SK-N-SH (cell line): ENCODE data around the gene CT47A1. TPM values are rescaled to one million over a fixed set of nuclear protein-coding genes. Genes with fewer than 3 reads are reported as not detected.

Experiments
- CTCF ChIA-PET: fragments of 300-600, 350-600 bp; formaldehyde crosslinking; extraction: SDS; loops from one replicate; lab custom pipeline; 2021; lab: Yijun Ruan, JAX
- POLR2A ChIA-PET: fragments of 350-600 bp; sonication (Branson Sonifier 250); formaldehyde crosslinking; extraction: SDS; loops from one replicate; lab custom pipeline; 2020; ENCODE audit warnings: antibody characterized with exemption, inconsistent platforms; lab: Yijun Ruan, JAX
- DNase-seq: peaks from one replicate; pipeline ENCODE4 v3.0.0; 2012
- H2AFZ ChIP-seq: fragments of 200-600 bp; sonication (generic); 2 replicates; pipeline ENCODE4 v1.8.1; 2016; ENCODE audit warnings: antibody characterized with exemption, mild to moderate bottlenecking, low read depth
- H3F3A ChIP-seq: fragments of 200-600 bp; sonication (generic); replicated peaks from 2 replicates; pipeline ENCODE3; 2016; ENCODE audit warnings: antibody characterized with exemption, mild to moderate bottlenecking; ENCODE audit not compliant: insufficient read depth
- H3K27ac ChIP-seq, 2 experiments: fragments of 200-500 bp in 1 of 2; fragments of 200-600 bp in 1 of 2; sonication (Bioruptor generic) in 1 of 2; sonication (generic), shearing (Covaris generic) in 1 of 2; 2 replicates each; pipeline versions ENCODE4 v1.5.1 to v1.6.1; 2014 to 2016; ENCODE audit warnings: low read depth in 2 of 2, inconsistent platforms in 1 of 2, low read length in 1 of 2, mild to moderate bottlenecking in 1 of 2, mixed read lengths in 1 of 2
- H3K27me3 ChIP-seq: fragments of 200-600 bp; sonication (generic), shearing (Covaris generic); 2 replicates; pipeline ENCODE4 v1.6.1; 2016; ENCODE audit warnings: mixed run types; ENCODE audit not compliant: insufficient read depth
- H3K36me3 ChIP-seq, 2 experiments: fragments of 200-500 bp in 1 of 2; fragments of 200-600 bp in 1 of 2; sonication (Bioruptor generic) in 1 of 2; sonication (generic) in 1 of 2; replicated peaks in 1 of 2; 2 replicates each; pipeline versions ENCODE3 to v1.5.1; 2014 to 2016; ENCODE audit warnings: low read length in 1 of 2, mild to moderate bottlenecking in 1 of 2; ENCODE audit not compliant: insufficient read depth in 2 of 2, control insufficient read depth in 1 of 2
- H3K4me1 ChIP-seq, 2 experiments: fragments of 200-500 bp in 1 of 2; fragments of 200-600 bp in 1 of 2; sonication (Bioruptor generic) in 1 of 2; sonication (generic), shearing (Covaris generic) in 1 of 2; 2 replicates each; pipeline versions ENCODE4 v1.5.1 to v1.6.1; 2014 to 2016; ENCODE audit warnings: low read depth in 1 of 2, low read length in 1 of 2, mixed run types in 1 of 2; ENCODE audit not compliant: insufficient read depth in 2 of 2, control insufficient read depth in 1 of 2
- H3K4me2 ChIP-seq: fragments of 200-600 bp; sonication (generic), shearing (Covaris generic); 2 replicates; pipeline ENCODE4 v1.6.1; 2017; ENCODE audit warnings: mixed run types
- H3K4me3 ChIP-seq, 2 experiments: fragments of 200-500 bp in 1 of 2; fragments of 200-600 bp in 1 of 2; sonication (Bioruptor generic) in 1 of 2; sonication (generic), shearing (Covaris generic) in 1 of 2; 2 replicates each; pipeline versions ENCODE4 v1.5.1 to v1.8.1; 2014 to 2016; ENCODE audit warnings: low read depth in 2 of 2, inconsistent platforms in 1 of 2, low read length in 1 of 2, mild to moderate bottlenecking in 1 of 2, mixed read lengths in 1 of 2, moderate library complexity in 1 of 2
- H3K79me2 ChIP-seq: fragments of 200-600 bp; sonication (generic); 2 replicates; pipeline ENCODE4 v1.8.1; 2017; ENCODE audit warnings: mild to moderate bottlenecking; ENCODE audit not compliant: insufficient read depth
- H3K9ac ChIP-seq: fragments of 200-600 bp; sonication (generic); 2 replicates; pipeline ENCODE4 v1.6.1; 2017; ENCODE audit warnings: mixed run types
- H3K9me2 ChIP-seq: fragments of 200-600 bp; sonication (generic); 2 replicates; pipeline ENCODE4 v1.6.1; 2017; ENCODE audit warnings: mixed run types
- H3K9me3 ChIP-seq: fragments of 200-600 bp; sonication (generic); 2 replicates; pipeline ENCODE4 v1.6.1; 2017; ENCODE audit warnings: mixed run types, mild to moderate bottlenecking, moderate library complexity
- H4K20me1 ChIP-seq: fragments of 200-600 bp; sonication (generic); 2 replicates; pipeline ENCODE4 v1.6.1; 2017; ENCODE audit warnings: mild to moderate bottlenecking, mixed run types; ENCODE audit not compliant: insufficient read depth
- CHD2 ChIP-seq: fragments of 150-350 bp; IDR thresholded peaks from 2 replicates; pipeline ENCODE4 v1.6.1; 2018; ENCODE audit warnings: low read length; ENCODE audit not compliant: partially characterized antibody
- CTCF ChIP-seq: fragments of 200-600 bp; sonication (generic); IDR thresholded peaks from 2 replicates; pipeline ENCODE4 v1.6.1; 2017; ENCODE audit warnings: antibody characterized with exemption, mild to moderate bottlenecking, moderate library complexity
- EP300 ChIP-seq, 2 experiments: IDR thresholded peaks; 2 replicates each; pipeline versions ENCODE4 v1.4.0 to v1.6.1; 2012; ENCODE audit warnings: borderline replicate concordance in 1 of 2, low read depth in 1 of 2, low read length in 1 of 2
- FOSL2 ChIP-seq: IDR thresholded peaks from 2 replicates; pipeline ENCODE4 v1.4.0; 2012; ENCODE audit warnings: low read depth, mild to moderate bottlenecking, moderate library complexity, borderline replicate concordance
- FOXM1 ChIP-seq: IDR thresholded peaks from 2 replicates; pipeline ENCODE4 v1.4.0; 2012; ENCODE audit warnings: low read depth, mild to moderate bottlenecking
- MEF2A ChIP-seq: IDR thresholded peaks from 2 replicates; pipeline ENCODE4 v1.4.0; 2012; ENCODE audit warnings: low read depth, borderline replicate concordance
- REST ChIP-seq: IDR thresholded peaks from 2 replicates; pipeline ENCODE4 v1.6.1; 2012; ENCODE audit warnings: mild to moderate bottlenecking, low read depth, low read length, moderate library complexity
- TAF1 ChIP-seq: IDR thresholded peaks from 2 replicates; pipeline ENCODE4 v1.6.1; 2012; ENCODE audit warnings: low read depth, mild to moderate bottlenecking, low read length, moderate library complexity, borderline replicate concordance
- USF2 ChIP-seq: fragments of 150-350 bp; IDR thresholded peaks from 2 replicates; pipeline ENCODE4 v1.6.1; 2017; ENCODE audit warnings: antibody characterized with exemption, low read length, low read depth, borderline replicate concordance
- YY1 ChIP-seq: IDR thresholded peaks from 2 replicates; pipeline ENCODE4 v1.4.0; 2012; ENCODE audit warnings: low read depth, mild to moderate bottlenecking
- ZBTB33 ChIP-seq: IDR thresholded peaks from 2 replicates; pipeline ENCODE4 v1.4.0; 2012; ENCODE audit warnings: low read depth, borderline replicate concordance
- WGBS: methylation state at CpG from one replicate; pipeline ENCODE4 v1.1.6; 2017; ENCODE audit warnings: low lambda C conversion rate; 5-methylcytosine and 5-hydroxymethylcytosine counted together
- polyA plus RNA-seq, 3 experiments: library from polyadenylated mRNA; depleted of rRNA; stranded (reverse); fragments of >200 nt; gene quantifications; 2 replicates each; pipeline ENCODE4 v1.2.3, GENCODE V29; 2012
- TF ChIP-seq, protein P1 (sequence below): IDR thresholded peaks from 2 replicates; pipeline ENCODE4 v1.4.0; 2012; ENCODE audit warnings: low read depth

Gene CT47A1
- polyA plus RNA-seq, 1 of the 3 experiments (the other 2 are of a cell fraction): not detected

GRCh38 chrX:121030083-121030482 is 44.5 kb upstream of the CT47A1 start:
- Histone ChIP-seq H3K79me2 (no peaks in the 10 kb centered on the region), H3K36me3 (no peaks in the 10 kb centered on the region), H2AFZ (no peak overlapping the region), H3K9ac (no peak overlapping the region), H4K20me1 (no peaks in the 10 kb centered on the region), H3K27me3 (peaks cover 8% of the 10 kb centered on the region; the same call in 1 of the 2 replicates), H3K9me2 (no peaks in the 10 kb centered on the region), H3K4me2 (no peak overlapping the region), H3K4me3 (no peak overlapping the region), H3K4me1 (no peaks in the 10 kb centered on the region), H3F3A (no peaks in the 10 kb centered on the region), H3K9me3 (no peaks in the 10 kb centered on the region), H3K27ac (no peak overlapping the region)
- DNase-seq: no peak
- ChIA-PET CTCF (no interaction called here), POLR2A (no interaction called here)
- no peak for TF ChIP-seq TAF1
- TF ChIP-seq EP300 (IDR thresholded peaks at IDR 0.05; ENCODE audit: borderline replicate concordance in 1 of 2, low read depth in 1 of 2, low read length in 1 of 2): no peak
- TF ChIP-seq YY1: no peak
- no peak for TF ChIP-seq CTCF
- WGBS: 0% methylated on average over 4 of the region's 4 CpGs

- no peak overlapping the region for H3K4me2 ChIP-seq
- H3K27me3 ChIP-seq: peaks cover 14% of the 10 kb centered on the region; the same call in 1 of the 2 replicates
- H3K9me3 ChIP-seq: no peaks in the 10 kb centered on the region
- no peak overlapping the region for H3K9ac ChIP-seq
- 8% methylated on average over 1 of the region's 1 CpG for WGBS
- no peak overlapping the region for H3K27ac ChIP-seq
- no peak overlapping the region for H2AFZ ChIP-seq
- no peaks in the 10 kb centered on the region for H3K4me1 ChIP-seq
- H3F3A ChIP-seq: no peaks in the 10 kb centered on the region
- TF ChIP-seq CHD2 (no peak), ZBTB33 (no peak), USF2 (no peak), REST (no peak), FOSL2 (no peak), EP300 (IDR thresholded peaks at IDR 0.05; ENCODE audit: borderline replicate concordance in 1 of 2, low read depth in 1 of 2, low read length in 1 of 2) (no peak), MEF2A (no peak), FOXM1 (no peak)
- TF ChIP-seq, protein P1, sequence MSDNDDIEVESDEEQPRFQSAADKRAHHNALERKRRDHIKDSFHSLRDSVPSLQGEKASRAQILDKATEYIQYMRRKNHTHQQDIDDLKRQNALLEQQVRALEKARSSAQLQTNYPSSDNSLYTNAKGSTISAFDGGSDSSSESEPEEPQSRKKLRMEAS: no peak
- no peaks in the 10 kb centered on the region for H3K36me3 ChIP-seq
- CTCF ChIA-PET: no interaction called here
- no peaks in the 10 kb centered on the region for H4K20me1 ChIP-seq
- POLR2A ChIA-PET: no interaction called here
- no peak for DNase-seq
- no peaks in the 10 kb centered on the region for H3K9me2 ChIP-seq
- H3K79me2 ChIP-seq: no peaks in the 10 kb centered on the region
- H3K4me3 ChIP-seq: no peak overlapping the region
Measured at GRCh38 chrX:121028419-121028818, 42.9 kb upstream of the CT47A1 start.
